ENCODE data around the gene SLC35F4.
"Not testable (repeated sequence)": the region's sequence is repeated elsewhere in the genome, so short reads cannot be mapped to it uniquely, and the experiment has no call there.

Gene SLC35F4

DNA sequence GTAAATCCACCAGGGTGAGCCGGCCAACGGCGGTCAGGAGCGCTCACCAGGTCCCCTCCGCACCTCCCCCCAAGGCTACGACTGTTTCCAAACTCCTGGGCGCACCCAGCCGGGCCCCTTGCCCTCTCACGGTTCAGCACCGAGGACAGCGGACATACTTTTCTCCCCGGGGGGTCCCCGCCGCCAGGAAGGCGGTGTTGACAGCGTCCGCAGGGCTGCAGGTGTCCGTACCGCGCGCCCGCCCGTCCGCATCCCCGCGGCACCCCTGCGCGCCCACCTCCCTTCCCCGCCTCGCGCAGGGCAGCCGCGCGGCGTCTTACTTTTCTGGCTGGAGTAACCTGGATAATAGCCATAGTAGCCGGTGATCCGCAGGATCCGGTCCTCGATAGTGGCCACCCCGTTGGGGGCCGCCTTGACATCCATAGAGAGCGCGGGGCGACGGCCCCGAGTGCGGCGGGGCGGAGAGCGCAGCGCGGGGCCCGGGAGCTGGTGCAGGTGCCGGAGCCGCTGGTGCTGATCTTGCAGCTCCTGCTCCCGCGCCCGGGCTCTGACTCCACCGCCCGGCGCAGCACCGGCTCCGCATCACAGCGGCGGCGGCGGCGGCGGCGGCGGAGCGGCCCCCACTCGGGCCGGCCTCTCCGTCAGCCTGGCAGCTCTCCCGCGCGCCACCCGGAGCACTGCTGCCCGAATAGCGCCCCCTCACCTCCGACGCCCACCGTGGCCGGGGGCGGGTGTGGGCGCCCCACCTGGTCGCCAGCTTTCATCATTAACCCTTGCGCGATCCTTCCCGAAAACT, at the start of gene SLC35F4:
Gene SLC35F4 (minus strand): TSS at position 690 of the 796 bp plus-strand sequence.
- no peak for DNase-seq

DNA sequence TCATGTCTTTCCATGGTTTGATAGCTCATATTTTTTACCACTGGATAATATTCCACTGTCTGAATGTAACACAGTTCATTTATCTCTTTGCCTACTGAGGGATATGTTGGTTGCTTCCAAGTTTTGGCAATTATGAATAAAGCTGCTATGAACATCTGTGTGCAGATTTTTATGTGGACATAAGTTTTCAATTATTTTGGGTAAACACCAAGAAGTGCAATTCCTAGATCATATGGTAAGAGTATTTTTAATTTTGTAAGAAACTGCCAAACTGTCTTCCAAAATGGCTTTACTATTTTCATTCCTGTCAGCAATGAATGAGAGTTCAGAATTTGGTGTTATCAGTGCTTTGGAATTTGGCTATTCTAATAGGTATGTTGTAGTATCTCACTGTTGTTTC, 43.7 kb upstream of the SLC35F4 start:
- DNase-seq = no peak

DNA sequence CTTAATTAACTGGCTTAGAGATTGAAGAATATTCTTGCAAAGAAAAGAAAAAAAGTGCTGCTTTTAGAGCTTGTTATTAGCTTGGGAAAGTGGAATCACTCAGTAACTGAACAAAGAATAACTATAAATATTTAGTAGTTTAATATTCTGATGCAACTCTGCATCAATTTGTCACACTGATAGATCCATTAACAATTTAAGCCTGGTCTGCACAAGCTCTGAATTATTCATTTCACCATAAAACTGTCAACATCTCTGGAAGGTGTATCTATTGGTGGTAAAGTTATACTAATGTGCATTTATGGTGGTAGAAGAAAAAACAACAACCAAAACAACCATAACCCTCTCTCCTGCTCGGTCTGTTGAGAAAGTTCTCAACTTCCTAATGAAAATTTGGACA, 38.1 kb upstream of the SLC35F4 start:
- no peak for DNase-seq

DNA sequence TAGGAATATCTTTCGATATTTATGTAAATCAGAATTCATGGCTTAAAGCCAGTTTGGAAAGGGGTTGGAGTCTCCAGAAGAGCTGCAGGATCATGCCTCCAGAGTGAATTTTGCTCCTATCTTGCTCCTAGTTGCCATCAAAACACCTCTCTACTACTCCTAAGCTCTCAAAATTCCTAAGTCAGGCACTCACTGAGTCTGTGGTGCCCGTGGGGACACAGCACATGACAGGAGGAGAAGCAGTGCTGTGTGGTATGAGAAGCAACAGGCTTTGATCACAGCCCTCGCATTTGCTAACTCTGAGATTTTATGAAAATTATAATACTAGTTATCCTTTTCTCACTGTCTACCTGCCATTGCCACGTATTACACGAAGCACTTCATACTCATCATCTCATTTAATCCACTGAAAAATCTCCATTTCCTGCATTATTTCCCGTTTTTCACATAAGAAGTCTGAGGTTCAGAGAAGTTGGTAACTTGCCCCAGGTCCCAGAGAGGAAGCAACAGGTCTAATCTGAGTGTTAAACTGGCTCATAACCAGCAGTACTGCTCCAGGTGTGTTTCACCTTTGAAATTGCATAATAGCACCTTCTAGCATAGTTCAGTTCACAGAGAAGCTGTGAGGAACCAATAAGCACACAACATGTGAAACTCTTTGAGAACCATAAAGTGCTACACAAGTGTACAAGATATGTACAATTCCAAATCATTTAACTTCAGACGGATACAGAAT, 33.1 kb upstream of the SLC35F4 start:
- DNase-seq = no peak

DNA sequence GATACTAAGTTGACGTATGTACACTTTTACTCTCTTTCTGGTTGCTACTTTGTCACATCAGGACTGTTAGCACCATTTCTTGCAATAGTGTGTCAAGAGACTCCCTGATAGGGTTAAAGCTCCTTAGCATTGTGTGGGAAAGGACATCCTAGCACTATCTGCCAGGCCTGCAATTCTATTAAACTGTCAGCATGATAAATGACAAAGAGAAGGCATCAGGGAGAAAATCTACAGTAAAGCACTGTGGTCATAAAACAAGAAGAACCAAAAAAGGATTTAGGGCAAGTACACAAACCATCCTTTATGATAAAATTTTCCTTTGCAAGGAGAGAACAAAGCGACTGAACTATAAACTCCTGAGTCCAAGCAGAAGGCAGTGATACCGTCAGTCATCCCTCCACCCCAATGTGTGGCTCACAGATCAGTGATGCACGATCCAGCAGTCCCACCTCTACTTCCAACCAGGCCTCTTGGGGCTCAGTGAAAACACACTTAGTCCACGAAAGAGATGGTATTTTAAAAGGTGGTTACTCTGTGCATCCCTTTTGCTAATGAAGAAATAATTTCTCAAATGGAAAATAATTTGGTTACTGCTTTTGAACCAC, 31.4 kb upstream of the SLC35F4 start:
- no peak for DNase-seq

DNA sequence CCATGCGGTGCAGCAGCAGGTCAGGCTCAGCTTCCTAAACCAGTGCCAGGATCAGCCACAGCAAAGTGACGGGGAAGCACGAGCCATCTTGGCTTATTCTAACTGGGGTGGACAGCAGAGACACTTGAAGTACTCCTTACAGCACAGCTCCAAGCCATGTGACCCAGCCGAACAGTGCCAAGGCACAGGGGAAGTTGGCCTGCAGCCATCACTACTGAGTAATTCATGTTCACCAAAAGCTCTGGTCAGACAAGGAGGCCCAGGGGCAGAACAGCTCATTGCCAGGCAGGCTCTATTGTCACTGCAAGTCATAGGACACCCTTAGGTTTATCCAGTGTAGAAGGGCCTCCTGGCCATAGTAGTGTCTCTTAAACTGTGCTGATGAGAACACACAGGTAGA, 23.4 kb upstream of the SLC35F4 start:
- no peak for DNase-seq

DNA sequence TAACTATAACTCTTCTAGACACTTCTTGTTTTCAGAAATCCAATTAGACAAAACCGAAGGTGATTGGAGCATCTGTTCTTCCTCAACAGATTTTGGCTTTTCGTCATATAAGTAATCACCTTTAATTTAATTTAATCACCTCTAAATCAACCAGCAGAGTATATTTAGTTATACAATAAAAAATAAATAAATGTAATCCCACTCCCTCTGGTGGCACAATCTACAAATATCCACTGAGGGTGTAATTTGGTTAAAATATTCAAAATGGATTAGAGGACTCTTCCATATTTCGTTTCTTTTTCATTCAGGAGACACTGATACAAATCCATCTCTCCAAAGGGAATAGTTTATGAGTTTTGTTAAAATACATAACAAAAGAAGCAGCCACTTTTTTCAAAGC, 18.3 kb upstream of the SLC35F4 start:
- no peak for DNase-seq

DNA sequence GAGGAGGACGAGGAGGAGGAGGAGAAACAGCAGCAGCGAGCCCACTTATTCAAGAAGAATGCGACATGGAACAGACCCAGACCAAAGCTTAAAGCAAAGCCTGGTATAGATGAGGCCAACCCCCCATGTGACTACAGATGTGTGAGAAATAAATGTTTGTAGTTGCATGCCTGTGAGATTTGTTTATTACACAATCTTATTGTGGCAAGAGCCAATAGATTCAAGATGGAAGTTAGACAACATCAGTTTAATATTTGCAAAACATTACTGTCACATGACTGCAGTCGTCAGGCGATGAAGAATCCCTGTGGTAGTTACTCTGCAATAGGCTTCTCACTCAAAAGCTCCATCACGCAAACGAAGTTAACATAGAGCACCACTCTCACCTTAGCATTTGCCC, 17.2 kb upstream of the SLC35F4 start:
- DNase-seq = no peak

DNA sequence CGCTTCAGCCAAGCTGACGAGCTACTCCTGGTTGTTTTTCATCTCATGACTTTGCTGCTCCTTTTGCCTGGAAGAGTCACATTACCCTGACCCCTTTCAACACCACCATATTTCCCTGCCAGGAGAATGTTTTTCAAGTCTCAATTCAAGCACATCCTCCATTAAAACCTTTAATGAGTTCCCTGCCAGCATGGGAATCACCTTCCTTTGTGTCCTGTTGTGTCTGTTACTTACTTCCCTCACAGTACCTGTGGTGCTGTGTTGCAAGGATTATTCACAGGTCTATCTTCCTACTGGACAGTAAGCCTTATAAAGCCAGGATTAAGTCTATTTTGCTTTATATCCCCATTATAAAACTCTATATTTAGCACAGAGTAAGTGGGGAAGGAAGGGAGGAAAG, 13.6 kb upstream of the SLC35F4 start:
- DNase-seq = no peak

DNA sequence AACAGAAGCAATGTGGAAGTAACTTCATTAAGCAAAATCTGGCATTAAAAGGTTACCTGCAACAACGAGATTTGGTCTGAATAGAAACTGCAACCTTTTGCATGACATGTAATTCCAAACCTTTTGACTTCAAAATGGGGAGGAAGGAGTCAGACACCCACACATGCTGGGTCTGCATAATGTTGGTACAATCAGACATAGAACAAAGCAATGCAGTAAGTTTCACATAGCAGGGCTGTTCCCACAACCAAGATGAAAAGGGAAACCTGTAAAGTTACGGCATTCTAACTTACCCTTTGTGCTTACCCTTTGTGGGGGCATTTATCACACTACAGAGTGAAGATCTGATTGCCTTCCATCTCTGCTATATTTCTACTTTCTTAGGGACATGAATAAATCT, 10.1 kb upstream of the SLC35F4 start:
- DNase-seq = no peak

DNA sequence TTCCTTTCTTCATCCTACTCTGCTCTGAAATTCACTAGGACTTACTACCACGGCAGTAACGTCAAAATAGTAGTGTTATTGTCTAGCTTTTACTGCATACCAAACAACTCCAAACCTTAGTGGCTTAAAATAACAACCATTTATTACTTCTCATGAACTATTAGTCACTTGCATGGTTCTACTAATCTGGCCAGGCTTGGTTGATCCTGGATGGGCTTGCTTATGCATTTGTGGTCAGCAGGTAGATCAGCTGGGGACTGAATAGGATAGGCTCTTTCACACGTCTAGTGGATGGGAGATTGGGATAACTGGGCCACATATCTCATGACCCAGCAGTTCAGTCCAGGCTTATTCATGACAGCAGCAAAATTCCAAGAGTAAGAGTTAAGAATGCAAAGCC, 9.4 kb upstream of the SLC35F4 start:
- no peak for DNase-seq

DNA sequence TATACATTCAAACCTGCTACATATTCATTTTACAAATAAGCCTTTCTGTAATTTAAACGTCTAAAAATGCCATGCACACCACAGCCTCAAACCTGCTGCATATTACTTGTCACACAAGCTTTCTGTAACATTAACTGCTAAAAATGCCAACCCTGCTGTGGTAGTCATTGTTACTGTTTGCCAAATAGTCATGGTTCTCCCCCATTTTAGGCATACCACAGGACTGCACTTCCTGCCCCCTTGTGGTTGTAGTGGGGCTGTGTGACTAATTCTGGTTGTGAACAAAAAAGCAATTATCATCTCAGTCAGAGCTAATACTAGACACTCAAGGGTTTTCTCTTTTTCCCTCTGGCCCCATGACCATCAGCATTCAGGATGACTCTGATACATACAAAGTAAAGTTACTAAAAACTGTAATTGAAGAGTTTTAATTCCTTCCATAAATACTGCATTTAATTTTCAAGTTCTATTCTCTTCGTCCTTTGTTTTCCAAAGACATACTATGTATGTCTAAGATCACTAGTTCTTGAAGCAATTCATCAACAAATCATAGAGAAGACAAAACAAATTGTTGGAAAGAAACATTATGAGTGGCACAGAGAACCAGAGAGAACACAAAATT, 5.7 kb upstream of the SLC35F4 start:
- peak; percentile 23 to 25 for DNase-seq

DNA sequence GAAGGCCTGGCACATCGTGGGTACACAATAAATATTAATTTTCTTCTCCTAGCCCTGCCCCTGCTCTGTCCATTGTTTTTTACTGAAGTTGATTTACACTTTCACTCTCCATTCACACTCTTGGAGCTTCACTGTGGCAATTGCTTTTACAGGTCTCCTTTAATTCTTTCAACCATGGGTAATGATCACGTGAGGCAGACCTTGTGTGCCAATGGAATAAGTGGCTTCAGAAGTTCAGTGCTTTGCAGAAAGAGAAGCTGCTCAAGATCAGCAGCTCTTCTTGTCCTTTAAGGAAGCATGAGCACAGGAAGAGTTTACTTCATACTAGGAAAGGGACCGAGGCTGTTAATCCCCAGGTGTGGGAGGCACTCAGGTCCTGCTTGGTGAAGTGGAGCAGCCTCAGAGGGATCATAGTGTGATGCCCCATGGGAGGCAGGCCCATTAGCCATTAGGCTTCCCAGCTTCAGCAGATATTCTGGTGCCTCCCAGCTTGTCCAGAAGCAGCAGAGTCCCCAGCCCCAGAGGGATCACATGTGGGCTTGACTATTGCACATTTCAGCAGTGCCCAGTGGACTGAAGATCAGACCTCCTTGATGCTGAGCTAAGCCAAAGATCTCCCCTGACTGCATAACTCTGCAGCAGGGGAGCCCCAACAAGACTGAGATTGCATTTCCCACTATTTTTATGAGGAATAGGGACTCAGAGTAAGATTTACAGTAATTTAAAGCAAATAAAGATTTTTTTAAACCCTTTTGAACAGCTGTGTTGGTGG, 5.0 kb upstream of the SLC35F4 start:
- no peak for DNase-seq

DNA sequence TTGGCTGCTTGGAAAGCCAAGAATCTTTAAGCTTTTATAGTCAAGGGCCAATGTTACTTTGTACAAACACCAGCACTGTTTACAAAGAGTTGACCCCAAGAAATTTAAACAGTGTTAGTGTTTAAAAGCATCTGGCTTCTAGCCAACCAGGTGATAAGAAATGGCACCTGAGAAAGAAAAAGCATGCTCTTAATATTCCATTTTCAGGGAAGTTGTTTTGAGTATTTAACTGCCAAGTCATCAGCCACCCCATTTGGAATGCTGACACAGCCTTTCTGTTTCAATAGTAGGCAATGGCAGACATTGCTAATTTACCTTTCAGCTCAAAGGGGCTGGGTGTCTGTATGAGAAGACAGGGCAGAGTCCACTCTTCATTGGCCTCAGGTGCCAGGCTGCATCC, 3.7 kb upstream of the SLC35F4 start:
- DNase-seq = no peak

DNA sequence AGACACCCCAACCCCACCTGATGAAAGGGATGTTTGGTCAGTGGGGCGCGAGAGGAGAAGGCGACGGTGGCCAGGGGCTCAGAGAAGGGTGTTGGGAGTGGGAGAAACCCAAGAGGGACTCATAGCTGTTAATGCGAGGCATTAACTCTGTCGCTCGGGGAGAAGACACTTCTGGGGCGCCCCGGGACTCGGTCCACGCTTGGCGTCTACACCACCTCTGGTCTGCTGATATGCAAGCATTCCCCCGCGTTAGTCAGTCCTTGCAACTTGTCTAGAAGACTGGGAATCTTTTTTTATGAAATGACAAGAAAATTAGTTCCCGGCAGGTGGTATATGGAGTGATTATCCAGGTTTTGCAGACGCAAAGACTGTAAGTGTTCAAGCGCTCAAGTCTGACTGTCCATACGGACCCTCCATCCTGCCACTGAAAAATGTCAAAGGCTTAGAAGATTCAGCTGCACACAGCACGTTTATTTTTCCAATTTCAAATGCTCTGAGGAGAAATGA, 360 bp upstream of the SLC35F4 start:
- no peak for DNase-seq

DNA sequence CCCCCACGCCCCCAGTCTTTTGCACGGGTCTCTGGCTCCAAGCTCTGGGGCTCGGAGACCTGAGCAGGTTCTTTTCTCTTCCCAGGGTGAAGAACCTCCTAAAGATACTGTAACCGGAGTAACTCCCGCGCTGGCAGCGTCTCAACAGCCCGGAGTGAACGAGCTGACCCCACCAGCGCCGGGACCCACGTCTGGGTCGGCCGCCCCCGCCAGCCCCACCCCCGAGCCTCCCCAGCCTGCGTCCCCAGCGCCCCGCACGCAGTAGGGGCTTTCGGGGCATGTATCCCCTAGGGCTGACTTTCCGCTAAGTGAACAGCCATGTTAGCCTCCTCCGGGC, 858 bp downstream of the SLC35F4 start:
- no peak for DNase-seq

DNA sequence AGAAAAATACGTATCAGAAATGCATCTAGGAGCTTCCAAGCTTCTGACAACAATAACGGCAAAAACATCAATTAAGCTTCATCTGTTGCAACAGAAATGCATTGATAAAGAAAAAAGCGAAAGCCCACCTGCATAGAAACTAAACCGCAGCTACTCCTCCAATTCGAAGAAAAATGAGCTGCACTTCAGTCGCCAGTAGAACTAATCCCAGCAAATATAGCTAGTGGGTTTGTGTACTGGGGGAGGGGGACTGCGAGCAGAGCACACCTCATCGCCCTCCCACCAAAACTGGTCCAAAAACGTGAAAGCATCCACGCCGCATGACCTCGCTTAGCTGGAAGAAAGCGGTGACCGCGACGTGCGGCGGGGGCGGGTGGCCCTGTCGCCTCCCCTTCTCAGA, 1.2 kb downstream of the SLC35F4 start:
- DNase-seq = no peak

DNA sequence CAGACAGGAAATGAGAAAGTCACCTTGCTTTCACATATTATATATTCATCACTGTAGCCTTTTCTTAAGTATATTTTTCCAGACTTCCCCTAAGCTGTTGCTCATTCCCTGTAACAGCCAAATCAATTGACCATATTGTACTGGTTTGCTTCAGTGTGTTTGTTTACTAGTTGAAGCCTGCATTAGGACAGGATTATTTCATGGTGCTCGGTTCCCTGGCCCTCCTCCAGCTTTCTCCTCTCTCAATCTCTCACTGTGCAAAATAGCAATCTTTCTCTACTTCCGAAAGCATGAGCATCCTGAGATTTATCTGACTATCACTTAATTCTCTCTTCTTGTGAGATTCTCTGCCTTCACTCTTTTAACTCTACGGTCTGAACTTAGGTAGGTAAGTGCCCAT, 2.4 kb downstream of the SLC35F4 start:
- DNase-seq = no peak

DNA sequence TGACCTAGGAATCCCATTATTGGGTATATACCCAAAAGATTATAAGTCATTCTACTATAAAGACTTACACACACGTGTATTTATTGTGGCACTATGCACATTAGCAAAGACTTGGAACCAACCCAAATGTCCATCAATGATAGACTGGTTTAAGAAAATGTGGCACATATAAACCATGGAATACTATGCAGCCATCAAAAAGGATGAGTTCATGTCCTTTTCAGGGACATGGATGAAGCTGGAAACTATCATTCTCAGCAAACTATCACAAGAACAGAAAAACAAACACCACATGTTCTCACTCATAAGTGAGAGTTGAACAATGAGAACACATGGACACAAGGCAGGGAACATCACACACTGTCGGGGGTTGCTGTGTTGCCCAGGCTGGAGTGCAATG, 10.2 kb downstream of the SLC35F4 start:
- DNase-seq = not testable (repeated sequence)

DNA sequence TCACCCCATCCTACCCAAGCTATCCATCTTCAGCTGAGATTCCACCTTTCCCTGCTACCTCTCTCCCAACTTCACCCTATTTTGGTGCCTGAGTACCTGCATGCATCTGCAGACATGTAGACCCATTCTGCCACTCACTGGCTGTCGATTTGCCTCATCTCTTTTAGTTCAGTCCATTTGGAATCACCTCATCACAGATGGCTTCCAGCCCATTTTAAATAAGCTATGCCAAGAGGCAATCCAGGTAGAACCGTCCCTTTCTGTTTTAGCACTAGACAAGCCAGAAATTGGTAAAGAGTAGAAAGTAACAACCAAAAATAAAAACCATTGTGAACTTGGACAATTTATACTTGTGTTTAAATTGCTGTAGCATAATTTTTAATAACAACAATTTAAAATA, 11.3 kb downstream of the SLC35F4 start:
- no peak for DNase-seq

DNA sequence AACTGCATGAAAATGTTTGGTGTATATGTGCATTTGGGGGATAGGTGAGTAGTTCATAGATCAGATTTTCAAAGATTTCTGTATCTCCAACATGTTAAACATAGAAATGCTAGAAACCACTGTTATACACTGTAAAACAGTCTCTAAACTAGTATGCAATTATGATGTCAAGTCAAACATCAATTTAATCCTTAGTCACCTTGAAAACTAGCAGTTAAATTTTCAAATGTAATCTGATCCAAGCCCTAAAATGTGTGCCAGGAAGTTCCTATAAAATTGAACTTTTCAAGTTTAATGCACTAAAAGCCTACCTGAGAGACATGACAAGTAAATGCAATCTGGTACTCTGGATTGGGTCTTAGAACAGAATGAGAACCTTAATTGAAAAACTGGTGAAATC, 14.5 kb downstream of the SLC35F4 start:
- DNase-seq = no peak

DNA sequence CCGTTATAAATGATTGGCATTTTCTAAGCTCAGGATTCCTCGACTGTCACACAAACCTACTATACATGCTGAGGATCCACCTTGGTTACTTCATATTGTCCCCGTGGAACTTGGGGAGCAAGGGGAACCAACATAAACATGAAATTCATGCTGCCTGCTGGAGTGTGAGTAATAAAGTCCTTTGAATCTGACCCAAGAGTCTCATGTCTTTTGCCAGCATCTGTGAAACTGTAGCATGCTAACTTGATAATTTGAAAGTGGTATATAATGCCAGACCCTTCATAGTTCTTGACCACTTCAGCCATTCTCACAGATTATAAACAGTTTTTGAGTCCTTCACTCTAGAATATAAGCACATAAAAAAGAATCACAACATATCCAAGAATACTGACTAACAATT, 17.1 kb downstream of the SLC35F4 start:
- DNase-seq = no peak

DNA sequence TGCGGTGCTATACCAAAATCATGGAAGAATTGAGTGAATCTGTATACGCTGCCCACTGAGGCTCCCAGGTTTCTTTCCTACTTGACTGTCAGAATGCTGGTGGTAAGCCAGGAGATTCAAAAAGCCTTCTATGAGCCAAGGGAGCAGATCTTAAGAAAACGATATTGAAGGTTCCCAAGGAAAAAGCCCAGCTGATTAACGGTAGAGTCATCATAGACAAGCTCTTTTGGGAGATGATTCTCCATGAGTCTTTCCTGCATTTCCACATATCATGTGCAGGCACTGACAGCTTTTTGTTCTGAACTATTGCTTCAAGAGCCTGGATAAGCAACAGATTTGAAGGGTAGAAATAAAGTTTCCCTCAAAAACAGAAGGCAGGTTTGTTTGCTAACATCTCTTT, 17.5 kb downstream of the SLC35F4 start:
- DNase-seq = no peak
